NCI-H1436 (cell line): Measurements from ENCODE around the gene HS3ST4.

Experiments
- DNase-seq: peaks from one replicate; lab custom pipeline; 2025; lab: John Stamatoyannopoulos, UW

The HS3ST4 gene

DNA sequence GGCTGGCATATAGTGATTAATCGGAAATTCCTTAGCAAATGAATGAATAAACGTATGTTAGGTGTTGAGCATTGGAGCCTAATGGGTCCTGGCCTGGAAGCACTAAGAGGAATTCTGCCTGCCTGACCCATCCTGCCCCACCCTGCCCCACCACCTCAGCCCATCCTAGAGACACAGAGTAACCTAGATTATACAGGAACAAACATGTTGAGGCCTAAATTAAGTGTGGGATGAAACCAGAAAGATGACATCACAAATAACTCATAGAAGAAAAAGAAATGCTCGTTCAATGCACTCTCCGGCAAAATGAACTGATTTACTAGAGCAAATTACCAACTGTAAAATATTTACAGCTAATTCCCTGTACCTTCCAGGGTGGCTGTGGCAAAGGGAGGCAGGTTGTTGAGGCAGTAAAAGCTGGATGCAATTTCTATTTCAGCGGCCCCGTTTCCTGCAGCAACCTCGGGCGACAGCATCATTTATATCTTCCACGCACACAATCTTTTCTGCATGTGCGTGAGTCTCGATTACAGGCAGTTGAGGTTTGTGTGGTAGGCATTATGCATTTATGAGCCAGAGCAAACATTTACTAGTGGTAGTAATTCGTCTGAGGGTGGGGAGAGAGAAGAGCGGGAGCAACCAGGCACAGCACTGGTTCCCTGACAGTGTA is 417.2 kb downstream of the HS3ST4 start:
- no peak for DNase-seq

DNA sequence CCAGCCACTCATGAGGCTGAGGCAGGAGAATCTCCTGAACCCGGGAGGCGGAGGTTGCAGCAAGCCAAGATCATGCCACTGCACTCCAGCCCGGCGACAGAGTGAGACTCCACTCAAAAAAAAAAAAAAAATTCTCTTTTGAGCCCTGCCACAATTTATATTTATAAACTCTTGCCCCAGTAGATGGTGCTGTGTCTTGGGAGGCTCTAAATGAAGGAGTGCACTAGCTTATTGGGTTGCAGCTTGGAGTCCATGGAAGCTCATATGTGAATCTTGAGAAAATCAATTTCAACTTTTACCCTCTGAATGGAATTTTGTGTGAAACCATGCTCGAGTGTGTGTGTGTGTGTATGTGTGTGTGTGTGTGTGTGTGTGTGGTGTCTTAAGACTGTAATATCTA is 420.1 kb downstream of the HS3ST4 start:
- DNase-seq, result no peak

DNA sequence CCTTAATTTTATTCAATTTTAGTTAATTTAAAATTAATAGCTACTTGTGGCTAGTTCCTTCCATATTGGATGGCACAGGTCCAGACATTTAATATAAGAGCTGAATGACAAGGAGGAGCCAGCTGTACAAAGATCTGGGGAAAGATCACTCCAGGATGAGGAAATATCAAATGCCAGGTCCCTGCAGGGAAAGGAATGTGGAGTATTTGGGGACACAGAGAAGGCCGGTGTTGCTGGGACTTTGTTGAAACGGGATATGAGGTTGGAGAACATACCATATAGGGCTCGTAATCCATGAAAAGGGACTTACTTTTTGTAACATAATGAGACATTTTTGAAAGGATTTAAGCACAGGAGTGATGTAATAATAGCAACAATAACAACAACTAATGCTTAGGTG is 426.8 kb downstream of the HS3ST4 start:
- no peak for DNase-seq

DNA sequence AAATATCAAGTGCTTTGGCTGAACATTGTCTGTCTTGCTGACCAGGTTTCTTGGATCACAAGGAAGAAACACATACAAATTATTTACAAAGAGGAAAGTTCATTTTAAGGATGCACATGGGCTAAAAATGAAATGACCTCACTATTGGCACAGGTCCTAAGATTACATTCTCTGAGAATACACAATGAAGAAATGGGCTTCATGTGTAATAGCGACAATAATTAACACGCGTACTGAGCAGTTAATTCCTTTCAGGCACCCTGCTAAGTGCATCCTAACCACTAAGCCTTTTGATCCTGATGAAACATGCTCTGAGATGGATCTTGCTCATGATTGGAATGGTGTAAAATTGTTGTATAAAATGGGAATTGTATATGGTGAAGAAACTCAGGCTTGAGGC is 429.0 kb downstream of the HS3ST4 start:
- DNase-seq, result peak; percentile 62

DNA sequence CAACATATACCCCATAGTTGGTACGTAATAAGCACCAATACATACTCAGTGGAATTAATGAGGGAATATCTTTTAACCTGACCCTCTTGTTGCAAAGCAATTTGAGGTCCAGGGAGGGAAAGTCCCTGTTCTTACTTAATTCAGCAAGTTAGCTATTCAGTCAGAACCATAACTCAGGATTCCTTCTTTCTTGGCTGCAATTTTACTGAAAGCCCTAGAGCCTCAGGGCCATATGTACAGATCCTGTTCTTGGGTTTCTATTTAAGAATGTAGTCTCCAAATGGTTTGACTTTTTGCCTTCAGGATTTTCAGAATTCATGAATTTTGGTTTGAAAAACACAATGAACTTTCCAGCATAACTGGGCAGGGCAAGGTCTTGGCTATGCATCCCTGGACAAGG is 436.5 kb downstream of the HS3ST4 start:
- DNase-seq, result no peak

DNA sequence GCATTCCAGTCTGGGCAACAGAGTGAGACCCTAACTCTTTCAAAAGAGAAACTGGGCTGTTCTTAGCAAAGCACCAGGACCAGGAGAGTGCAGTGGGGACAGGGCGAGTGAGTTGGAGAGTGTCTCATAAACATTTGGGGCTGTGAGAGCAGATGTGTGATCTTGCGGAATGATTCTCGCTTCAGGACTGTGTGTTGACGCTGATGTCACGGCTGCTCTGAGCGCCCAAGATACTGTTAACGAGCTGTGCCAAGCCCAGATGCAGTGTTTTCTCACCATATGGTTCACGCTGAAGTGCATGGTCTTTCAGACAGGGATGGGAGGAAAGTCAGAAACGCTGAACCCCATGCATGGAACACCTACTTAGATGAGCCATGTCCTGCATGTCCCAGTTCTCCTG is 438.2 kb downstream of the HS3ST4 start:
- no peak for DNase-seq

DNA sequence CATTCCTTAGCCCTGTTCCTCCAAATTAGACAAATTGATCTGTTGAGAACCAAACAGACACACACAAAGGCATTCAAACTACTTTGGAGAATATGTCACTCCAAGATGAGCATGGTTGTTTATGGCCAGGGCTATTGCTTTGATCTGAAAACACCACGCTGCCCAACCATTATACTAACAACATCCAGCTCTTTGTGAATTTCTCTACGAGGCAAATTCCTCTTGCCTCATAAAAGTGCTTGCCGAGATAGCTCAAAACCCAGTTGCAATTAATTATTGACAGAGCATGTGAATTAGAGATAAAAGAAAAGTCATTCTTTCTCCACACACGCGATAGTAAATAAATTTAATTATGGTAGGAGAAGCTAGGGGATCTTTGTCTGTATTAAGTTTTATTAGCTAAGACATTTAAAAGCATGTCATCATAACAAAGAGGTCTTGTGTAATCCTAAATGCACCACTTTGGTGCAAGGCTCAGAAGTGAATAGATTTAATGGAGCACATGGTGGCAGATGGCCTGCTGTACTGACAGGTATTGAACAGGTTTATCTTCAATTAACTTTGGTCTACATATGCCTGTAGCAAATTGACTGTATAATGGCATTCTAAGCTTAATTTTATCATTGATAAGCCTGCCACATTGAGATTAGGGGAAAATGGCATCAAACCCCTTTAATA is 441.8 kb downstream of the HS3ST4 start:
- DNase-seq, result no peak

DNA sequence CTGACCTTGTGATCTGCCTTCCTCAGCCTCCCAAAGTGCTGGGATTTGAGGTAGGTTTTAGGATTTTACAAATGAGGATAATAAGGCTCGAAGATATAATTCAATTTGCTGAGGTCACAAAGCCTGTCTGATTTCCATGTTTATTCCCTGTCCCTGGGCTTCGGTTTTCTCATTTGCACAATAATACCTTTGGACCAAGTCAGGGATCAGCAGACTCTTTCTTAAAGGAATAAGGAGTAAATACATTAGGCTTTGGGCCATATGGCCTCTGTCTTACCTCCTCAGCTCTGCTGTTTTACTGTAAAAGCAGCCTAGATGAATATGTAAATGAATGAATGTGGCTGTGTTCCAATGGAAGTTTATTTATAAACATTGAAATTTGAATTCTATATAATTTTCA is 442.8 kb downstream of the HS3ST4 start:
- no peak for DNase-seq

DNA sequence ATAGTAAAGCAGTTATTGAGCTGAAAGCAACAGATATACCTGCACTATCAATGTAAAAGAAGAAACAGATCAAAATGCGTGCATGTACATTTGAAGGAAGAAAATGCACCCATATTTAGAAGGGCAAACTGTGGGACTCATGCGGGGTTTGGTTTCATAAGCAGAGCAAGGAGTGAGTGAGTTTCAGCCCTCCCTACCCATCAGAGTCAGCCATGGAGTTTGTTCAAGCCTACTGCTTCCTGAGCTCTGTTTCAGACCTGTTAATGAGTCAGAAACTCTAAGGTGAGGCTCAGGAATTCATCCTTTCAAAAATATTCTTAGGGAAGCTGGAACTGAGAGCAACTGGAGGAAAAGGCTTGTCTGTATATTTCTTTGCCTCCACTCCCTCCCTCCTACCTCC is 446.2 kb downstream of the HS3ST4 start:
- no peak for DNase-seq

DNA sequence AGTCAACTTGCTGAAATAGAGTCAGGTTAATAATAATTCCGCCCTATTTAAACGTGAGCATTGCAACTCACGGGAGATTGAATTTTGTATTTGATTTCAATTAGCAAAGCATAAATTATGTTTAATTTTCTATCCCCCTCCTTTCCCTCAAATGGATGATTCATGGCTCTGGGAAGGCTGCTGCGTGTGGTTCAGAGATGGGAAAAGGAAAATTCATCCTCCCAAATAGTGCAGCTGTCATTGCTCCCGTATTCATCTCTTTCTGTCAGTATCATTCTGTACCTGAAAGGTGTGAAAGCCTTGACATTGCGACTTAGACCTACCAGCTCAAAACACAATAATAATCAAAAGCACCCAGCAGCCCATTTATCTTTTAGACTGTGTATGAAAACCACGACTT is 447.3 kb downstream of the HS3ST4 start:
- DNase-seq, result no peak

DNA sequence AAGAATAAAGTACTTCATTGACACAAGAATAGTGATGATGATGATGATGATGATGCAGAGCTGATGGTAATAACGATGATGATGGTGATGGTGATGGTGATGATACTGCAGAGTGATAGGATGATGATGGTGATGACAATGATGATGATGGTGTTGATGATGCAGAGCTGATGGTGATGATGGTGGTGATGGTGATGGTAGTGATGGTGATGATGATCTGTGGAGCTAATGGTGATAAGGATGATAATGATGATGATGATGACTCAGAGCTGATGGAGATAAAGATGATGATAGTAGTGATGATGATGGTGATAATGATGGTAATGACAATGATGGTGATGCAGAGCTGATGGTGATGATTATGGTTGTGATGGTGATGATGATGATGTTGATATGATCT is 448.1 kb downstream of the HS3ST4 start:
- DNase-seq, result no peak

DNA sequence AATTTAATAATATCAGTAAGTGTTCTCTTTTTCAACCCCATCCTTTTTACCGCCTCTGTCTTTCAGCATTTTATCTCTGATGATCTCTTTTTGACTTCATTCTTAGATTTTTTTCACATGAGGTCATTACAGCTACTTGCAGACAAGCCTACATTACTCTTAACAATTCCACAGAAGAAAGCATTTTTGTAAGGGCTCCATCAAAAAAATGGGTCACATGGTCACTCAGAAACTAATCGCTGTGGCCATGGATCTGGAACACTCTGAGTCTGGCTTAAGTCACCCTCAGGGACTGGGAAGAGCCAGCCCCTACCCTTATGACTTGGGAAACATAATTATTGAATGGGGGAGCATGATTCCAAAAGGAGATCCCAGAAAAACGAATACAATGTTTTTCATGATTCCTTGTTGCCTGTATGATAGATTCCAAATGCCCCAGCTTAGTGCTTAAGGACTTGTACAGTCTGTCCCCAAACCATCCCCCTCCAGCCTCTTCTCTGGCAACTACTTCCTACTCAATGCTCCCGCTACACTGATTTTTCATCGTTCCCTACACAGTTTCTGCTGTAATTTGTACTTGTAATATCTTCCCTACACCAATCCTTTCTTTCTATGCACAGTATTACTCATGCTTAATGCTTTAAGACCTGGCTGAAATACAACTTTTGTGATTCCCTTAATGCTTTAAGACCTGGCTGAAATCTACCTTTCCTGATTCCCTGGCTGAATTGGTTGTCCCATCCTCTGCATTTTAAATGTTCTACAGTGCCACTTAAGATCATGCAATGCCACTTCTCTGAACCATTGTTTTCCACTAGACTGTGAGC is 457.8 kb downstream of the HS3ST4 start:
- no peak for DNase-seq

DNA sequence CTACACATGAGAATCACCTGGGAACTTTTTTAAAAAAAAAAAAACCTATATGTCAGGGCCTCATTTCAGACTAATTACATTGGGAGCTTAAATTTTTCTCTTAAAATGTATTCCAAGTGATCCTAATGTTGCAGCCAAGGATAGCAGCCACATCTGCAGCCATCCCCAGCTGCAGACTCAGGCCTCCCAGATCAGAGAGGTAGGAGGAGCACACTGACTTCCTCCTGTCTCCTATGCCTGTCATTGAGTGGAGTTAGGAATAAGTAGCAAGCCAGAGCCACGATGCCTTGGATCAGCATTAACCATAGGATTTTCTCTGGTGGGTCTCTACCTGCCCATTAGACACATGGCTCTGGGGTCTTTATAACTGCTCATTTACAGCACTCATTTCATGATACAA is 463.5 kb downstream of the HS3ST4 start:
- DNase-seq, result no peak

DNA sequence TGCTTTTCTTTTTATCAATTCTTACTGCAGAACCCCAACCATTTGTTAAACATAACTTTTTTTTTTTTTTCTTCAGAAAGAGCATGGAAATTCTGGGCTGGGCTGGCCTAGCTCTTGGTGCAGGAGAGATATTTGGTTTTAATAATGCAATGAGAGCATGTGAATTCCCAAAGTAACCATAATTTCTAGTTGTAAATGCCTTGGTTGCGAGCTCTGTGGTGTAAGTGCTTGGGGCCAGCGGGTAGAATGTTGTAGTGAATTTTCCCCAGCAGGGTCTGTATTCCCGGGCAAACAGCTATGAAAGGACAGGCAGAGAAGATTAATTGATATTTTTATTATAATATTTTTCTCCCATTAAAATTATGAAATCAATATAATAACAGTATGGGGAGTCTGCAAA is 465.6 kb downstream of the HS3ST4 start:
- no peak for DNase-seq

DNA sequence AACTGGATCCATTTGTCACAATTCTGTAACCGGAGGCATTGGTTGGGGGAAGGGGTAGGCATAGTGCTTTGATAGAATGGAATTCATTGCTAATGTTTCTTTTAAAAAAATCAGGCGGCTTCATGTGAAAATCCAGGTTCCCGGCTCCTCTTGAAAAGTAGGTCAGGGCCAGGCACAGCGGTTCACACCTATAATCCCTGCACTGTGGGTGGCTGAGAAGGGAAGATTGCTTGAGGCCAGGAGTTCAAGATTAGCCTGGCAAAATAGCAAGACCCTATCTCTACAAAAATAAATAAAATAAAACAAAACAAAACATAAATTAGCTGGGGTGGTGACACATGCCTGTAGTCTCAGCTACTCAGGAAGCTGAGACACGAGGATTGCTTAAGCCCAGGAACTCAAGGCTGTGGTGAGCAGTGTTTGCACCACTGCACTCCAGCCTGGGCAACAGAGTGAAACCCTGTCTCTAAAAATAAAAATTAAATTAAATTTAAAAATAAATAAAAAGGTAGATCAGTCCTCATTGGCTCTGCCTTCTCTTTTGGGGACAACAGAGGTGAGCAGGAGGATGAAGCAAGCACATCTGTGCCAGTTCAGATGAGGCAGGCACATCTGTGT is 466.5 kb downstream of the HS3ST4 start:
- no peak for DNase-seq

DNA sequence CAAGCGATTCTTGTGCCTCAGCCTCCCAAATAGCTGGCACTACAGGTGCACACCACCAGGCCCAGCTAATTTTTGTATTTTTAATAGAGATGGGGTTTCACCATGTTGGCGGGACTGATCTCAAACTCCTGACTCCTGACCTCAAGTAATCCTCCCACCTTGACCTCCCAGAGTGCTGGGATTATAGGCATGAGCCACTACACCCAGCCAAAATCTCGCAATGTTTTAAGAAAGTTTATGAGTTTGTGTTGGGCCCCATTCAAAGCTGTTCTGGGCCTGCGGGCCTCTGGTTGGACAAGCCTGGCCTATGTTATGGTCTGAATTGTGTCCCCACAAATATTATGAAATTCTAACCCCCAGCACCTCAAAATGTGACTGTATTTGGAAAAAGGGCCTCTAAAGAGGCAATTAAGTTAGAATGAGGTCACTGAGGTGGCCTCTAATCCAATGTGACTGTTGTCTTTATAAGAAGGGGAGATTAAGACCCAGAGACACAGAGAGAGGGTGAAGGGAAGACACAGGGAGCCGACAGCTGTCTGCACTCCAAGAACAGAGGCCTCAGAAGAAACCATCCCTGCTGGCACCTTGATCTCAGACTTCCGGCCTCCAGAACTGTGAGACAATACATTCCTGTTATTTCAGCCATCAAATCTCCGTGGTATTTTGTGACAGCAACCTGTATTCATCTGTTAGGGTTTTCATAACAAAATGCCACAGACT is 469.9 kb downstream of the HS3ST4 start:
- DNase-seq, result no peak

DNA sequence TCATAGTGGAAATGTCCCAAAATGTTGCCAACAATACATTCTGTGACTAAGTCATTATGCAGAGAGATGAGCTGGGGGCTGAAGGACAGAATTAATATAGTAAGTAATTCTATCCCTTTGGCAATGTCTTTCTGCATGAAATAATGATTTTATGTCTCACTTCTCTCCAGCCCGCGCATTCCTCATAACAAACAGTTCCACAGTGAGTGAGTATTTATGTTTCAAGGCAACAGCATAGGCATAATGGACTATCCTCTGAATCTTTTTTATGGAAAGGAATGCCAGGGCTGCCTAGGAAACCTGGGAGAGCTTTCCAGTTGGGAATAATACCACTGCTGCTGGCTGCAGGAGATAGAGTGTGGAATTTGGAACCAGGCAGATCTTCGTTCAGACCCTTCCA is 477.7 kb downstream of the HS3ST4 start:
- no peak for DNase-seq

DNA sequence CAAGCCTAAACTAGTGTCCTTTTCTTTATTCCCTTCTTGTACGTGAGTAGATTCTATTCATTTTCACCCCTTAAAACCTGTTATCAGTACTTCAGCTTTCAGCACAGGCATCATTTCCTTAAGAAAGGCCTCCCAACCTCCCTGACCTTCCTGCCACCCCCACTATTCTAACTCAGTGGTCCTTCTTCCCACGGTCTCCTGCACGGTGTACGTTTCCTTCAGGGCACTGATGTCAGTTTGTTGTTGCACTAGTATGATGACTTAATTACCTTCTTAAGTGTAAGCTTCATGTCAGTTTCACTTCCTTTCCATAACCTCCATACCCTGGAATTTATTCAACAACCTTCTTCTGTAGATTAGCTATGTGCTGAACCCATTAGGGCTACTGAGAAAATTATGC is 484.2 kb downstream of the HS3ST4 start:
- no peak for DNase-seq

DNA sequence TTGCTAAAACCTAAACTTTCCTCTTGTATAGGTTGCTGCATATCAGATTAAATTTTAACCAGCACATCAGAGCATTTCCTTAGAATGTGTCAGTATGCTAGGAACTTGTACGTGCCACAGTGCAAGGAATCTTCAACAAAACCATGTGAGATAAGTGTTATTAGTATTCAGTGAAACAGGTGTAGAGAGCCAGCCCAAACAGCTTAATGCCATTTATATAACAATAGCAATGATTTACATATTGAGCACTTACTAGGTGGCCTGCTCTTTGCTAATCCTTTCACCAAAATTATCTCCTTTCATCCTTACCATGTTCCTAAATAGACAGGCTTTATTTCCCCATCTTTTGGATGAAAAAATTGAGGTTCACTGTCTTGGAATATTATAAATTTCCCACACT is 485.7 kb downstream of the HS3ST4 start:
- DNase-seq, result no peak

DNA sequence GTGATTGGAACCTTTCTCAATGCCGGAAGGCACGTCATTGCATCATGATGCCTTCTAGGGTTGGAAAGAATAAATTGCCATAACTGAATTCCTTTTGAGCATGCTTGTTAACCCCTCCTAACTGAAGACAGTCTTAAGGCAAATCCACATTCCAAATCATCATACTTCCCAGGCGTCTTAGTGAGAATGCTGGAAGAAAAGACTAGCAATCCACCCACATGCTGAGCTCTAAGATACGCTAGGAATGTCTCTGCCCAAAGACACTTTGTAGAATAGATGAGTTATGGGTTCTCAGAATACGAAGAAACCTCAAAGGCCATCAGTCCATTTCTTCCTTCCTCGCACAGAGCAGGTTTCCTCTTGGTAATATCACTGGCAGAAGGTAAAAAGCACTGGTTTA is 486.5 kb downstream of the HS3ST4 start:
- no peak for DNase-seq

DNA sequence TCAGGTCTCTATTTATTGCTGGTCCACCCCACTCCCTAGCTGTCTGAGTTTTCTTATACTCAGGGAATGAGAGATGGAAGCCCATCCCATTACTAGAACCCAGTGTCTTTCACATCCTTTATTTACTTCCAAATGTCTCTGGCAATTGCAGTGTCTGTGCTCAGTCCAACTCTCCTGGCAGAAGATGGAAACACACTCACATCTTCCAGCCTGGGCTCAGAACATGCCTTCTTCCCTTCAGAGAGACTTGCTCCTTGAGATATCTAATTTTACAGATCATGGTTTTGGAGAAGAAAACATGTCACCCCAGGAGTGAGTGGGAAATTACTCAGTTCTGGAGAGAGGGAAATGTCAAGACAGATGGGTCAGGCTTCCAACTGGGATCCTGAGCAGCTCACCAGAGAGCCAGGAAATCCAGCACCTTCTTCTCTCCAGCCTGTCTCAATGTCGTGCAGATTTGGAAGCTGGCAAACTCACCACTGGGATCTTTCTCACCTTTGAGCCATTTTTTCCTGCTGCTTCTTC is 494.4 kb downstream of the HS3ST4 start:
- DNase-seq, result no peak
